WTC11 (cell line): ENCODE measurements around the gene DNAH5.

ENCODE experiments used
- ATF1 ChIP-seq: sonication (generic); formaldehyde crosslinking; IDR thresholded peaks from 2 replicates; pipeline ENCODE4 v1.8.1; 2023; ENCODE audit warnings: mild to moderate bottlenecking, moderate library complexity, missing genetic modification reagents
- FOXJ3 ChIP-seq: sonication (generic); formaldehyde crosslinking; IDR thresholded peaks from 2 replicates; pipeline ENCODE4 v1.9.0; 2021; ENCODE audit warnings: missing genetic modification reagents, mild to moderate bottlenecking, borderline replicate concordance
- FOXK1 ChIP-seq: sonication (generic); formaldehyde crosslinking; IDR thresholded peaks from 2 replicates; pipeline ENCODE4 v1.8.0; 2022; ENCODE audit warnings: mild to moderate bottlenecking, moderate library complexity, missing genetic modification reagents
- FOXP1 ChIP-seq: sonication (generic); formaldehyde crosslinking; IDR thresholded peaks from 2 replicates; pipeline ENCODE4 v1.8.0; 2022; ENCODE audit warnings: missing genetic modification reagents, mild to moderate bottlenecking, moderate library complexity, borderline replicate concordance
- MAX ChIP-seq: sonication (generic); formaldehyde crosslinking; IDR thresholded peaks from 2 replicates; pipeline ENCODE4 v1.8.0; 2022; ENCODE audit warnings: mild to moderate bottlenecking, missing genetic modification reagents
- NR2C2 ChIP-seq: sonication (generic); formaldehyde crosslinking; IDR thresholded peaks from 2 replicates; pipeline ENCODE4 v1.8.0; 2022; ENCODE audit warnings: mild to moderate bottlenecking, missing genetic modification reagents
- TEAD1 ChIP-seq: sonication (generic); formaldehyde crosslinking; IDR thresholded peaks from 2 replicates; pipeline ENCODE4 v1.8.0; 2022; ENCODE audit warnings: mild to moderate bottlenecking, missing genetic modification reagents
- USF2 ChIP-seq: sonication (generic); formaldehyde crosslinking; IDR thresholded peaks from 2 replicates; pipeline ENCODE4 v1.8.1; 2023; ENCODE audit warnings: mild to moderate bottlenecking, missing genetic modification reagents, moderate library complexity
- ZNF263 ChIP-seq: sonication (generic); formaldehyde crosslinking; IDR thresholded peaks from 2 replicates; pipeline ENCODE4 v1.8.1; 2022; ENCODE audit warnings: low read depth, mild to moderate bottlenecking, moderate library complexity, missing genetic modification reagents
- ZNF317 ChIP-seq: sonication (generic); formaldehyde crosslinking; IDR thresholded peaks from 2 replicates; pipeline ENCODE4 v1.8.1; 2023; ENCODE audit warnings: low read depth, mild to moderate bottlenecking, moderate library complexity, missing genetic modification reagents, borderline replicate concordance
- TF ChIP-seq, protein P1 (sequence below): fragments of 200-600 bp; IDR thresholded peaks from 2 replicates; pipeline ENCODE4 v1.8.0; 2022; ENCODE audit warnings: antibody characterized with exemption
- TF ChIP-seq, protein P2 (sequence below): sonication (generic); formaldehyde crosslinking; IDR thresholded peaks from 2 replicates; pipeline ENCODE4 v1.8.1; 2023; ENCODE audit warnings: mild to moderate bottlenecking, missing genetic modification reagents
- TF ChIP-seq, protein P3 (sequence below): sonication (generic); formaldehyde crosslinking; IDR thresholded peaks from 2 replicates; pipeline ENCODE4 v1.8.1; 2023; ENCODE audit warnings: mild to moderate bottlenecking, missing genetic modification reagents, borderline replicate concordance
- TF ChIP-seq, protein P4 (sequence below): sonication (generic); formaldehyde crosslinking; IDR thresholded peaks from 2 replicates; pipeline ENCODE4 v1.8.0; 2023; ENCODE audit warnings: missing genetic modification reagents

- TF ChIP-seq, protein P1, sequence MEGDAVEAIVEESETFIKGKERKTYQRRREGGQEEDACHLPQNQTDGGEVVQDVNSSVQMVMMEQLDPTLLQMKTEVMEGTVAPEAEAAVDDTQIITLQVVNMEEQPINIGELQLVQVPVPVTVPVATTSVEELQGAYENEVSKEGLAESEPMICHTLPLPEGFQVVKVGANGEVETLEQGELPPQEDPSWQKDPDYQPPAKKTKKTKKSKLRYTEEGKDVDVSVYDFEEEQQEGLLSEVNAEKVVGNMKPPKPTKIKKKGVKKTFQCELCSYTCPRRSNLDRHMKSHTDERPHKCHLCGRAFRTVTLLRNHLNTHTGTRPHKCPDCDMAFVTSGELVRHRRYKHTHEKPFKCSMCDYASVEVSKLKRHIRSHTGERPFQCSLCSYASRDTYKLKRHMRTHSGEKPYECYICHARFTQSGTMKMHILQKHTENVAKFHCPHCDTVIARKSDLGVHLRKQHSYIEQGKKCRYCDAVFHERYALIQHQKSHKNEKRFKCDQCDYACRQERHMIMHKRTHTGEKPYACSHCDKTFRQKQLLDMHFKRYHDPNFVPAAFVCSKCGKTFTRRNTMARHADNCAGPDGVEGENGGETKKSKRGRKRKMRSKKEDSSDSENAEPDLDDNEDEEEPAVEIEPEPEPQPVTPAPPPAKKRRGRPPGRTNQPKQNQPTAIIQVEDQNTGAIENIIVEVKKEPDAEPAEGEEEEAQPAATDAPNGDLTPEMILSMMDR = no peak
- TF ChIP-seq USF2 (CRISPR knock-in tag) = no peak
- TF ChIP-seq ATF1 (CRISPR knock-in tag) = no peak
- TF ChIP-seq, protein P2, sequence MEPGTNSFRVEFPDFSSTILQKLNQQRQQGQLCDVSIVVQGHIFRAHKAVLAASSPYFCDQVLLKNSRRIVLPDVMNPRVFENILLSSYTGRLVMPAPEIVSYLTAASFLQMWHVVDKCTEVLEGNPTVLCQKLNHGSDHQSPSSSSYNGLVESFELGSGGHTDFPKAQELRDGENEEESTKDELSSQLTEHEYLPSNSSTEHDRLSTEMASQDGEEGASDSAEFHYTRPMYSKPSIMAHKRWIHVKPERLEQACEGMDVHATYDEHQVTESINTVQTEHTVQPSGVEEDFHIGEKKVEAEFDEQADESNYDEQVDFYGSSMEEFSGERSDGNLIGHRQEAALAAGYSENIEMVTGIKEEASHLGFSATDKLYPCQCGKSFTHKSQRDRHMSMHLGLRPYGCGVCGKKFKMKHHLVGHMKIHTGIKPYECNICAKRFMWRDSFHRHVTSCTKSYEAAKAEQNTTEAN (CRISPR knock-in tag) = no peak
- TF ChIP-seq, protein P3, sequence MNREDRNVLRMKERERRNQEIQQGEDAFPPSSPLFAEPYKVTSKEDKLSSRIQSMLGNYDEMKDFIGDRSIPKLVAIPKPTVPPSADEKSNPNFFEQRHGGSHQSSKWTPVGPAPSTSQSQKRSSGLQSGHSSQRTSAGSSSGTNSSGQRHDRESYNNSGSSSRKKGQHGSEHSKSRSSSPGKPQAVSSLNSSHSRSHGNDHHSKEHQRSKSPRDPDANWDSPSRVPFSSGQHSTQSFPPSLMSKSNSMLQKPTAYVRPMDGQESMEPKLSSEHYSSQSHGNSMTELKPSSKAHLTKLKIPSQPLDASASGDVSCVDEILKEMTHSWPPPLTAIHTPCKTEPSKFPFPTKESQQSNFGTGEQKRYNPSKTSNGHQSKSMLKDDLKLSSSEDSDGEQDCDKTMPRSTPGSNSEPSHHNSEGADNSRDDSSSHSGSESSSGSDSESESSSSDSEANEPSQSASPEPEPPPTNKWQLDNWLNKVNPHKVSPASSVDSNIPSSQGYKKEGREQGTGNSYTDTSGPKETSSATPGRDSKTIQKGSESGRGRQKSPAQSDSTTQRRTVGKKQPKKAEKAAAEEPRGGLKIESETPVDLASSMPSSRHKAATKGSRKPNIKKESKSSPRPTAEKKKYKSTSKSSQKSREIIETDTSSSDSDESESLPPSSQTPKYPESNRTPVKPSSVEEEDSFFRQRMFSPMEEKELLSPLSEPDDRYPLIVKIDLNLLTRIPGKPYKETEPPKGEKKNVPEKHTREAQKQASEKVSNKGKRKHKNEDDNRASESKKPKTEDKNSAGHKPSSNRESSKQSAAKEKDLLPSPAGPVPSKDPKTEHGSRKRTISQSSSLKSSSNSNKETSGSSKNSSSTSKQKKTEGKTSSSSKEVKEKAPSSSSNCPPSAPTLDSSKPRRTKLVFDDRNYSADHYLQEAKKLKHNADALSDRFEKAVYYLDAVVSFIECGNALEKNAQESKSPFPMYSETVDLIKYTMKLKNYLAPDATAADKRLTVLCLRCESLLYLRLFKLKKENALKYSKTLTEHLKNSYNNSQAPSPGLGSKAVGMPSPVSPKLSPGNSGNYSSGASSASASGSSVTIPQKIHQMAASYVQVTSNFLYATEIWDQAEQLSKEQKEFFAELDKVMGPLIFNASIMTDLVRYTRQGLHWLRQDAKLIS (CRISPR knock-in tag) = no peak
- TF ChIP-seq FOXK1 (CRISPR knock-in tag) = no peak
- no peak for TF ChIP-seq FOXJ3 (CRISPR knock-in tag)
- TF ChIP-seq, protein P4, sequence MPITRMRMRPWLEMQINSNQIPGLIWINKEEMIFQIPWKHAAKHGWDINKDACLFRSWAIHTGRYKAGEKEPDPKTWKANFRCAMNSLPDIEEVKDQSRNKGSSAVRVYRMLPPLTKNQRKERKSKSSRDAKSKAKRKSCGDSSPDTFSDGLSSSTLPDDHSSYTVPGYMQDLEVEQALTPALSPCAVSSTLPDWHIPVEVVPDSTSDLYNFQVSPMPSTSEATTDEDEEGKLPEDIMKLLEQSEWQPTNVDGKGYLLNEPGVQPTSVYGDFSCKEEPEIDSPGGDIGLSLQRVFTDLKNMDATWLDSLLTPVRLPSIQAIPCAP (CRISPR knock-in tag) = no peak
- TF ChIP-seq NR2C2 (CRISPR knock-in tag) = no peak
- no peak for TF ChIP-seq ZNF263
- no peak for TF ChIP-seq ZNF317 (CRISPR knock-in tag)
- no peak for TF ChIP-seq TEAD1 (CRISPR knock-in tag)
- no peak for TF ChIP-seq FOXP1 (CRISPR knock-in tag)
- no peak for TF ChIP-seq MAX (CRISPR knock-in tag)
Measured at GRCh38 chr5:13926731-13927130, 17.8 kb downstream of the DNAH5 start.
